OCI-LY1 (cell line): Measurements from ENCODE around the gene AMOTL1.

Experiments
- H2AFZ ChIP-seq: fragments of 200-600 bp; sonication (generic), shearing (Covaris generic); 2 replicates; pipeline ENCODE4 v1.6.0; 2014; ENCODE audit warnings: antibody characterized with exemption, mild to moderate bottlenecking, low read length
- H3F3A ChIP-seq: fragments of 200-600 bp; sonication (generic), shearing (Covaris generic); 2 replicates; pipeline ENCODE4 v1.6.0; 2014; ENCODE audit warnings: mild to moderate bottlenecking, antibody characterized with exemption, low read length, moderate library complexity; ENCODE audit not compliant: insufficient read depth
- H3K27ac ChIP-seq: fragments of 200-600 bp; sonication (generic); 2 replicates; pipeline ENCODE4 v1.5.1; 2014; ENCODE audit warnings: low read length, mixed run types, mild to moderate bottlenecking, low read depth; ENCODE audit not compliant: poor library complexity, severe bottlenecking
- H3K27me3 ChIP-seq: fragments of 200-600 bp; sonication (generic); 2 replicates; pipeline ENCODE4 v1.6.0; 2014; ENCODE audit warnings: antibody characterized with exemption, mild to moderate bottlenecking, low read length, moderate library complexity; ENCODE audit not compliant: insufficient read depth
- H3K36me3 ChIP-seq: fragments of 200-600 bp; sonication (generic); 2 replicates; pipeline ENCODE4 v1.6.1; 2014; ENCODE audit warnings: mild to moderate bottlenecking, antibody characterized with exemption, low read length, moderate library complexity, mixed read lengths; ENCODE audit not compliant: insufficient read depth
- H3K4me1 ChIP-seq: fragments of 200-600 bp; sonication (generic); 2 replicates; pipeline ENCODE4 v1.5.1; 2014; ENCODE audit warnings: mild to moderate bottlenecking, low read length, moderate library complexity; ENCODE audit not compliant: insufficient read depth, severe bottlenecking
- H3K4me2 ChIP-seq: fragments of 200-600 bp; sonication (generic), shearing (Covaris generic); 2 replicates; pipeline ENCODE4 v1.6.1; 2014; ENCODE audit warnings: low read length
- H3K4me3 ChIP-seq: fragments of 200-600 bp; sonication (generic); 2 replicates; pipeline ENCODE4 v1.5.1; 2014; ENCODE audit warnings: low read length, low read depth, mild to moderate bottlenecking, mixed read lengths; ENCODE audit not compliant: poor library complexity, severe bottlenecking
- H3K79me2 ChIP-seq: fragments of 200-600 bp; shearing (Covaris generic); 2 replicates; pipeline ENCODE4 v1.6.1; 2016; ENCODE audit warnings: mixed run types, low read length, mixed read lengths; ENCODE audit not compliant: insufficient read depth
- H3K9ac ChIP-seq: fragments of 200-600 bp; sonication (generic), shearing (Covaris generic); 2 replicates; pipeline ENCODE4 v1.6.1; 2014; ENCODE audit warnings: mild to moderate bottlenecking, low read length, mixed read lengths
- H3K9me2 ChIP-seq: fragments of 200-600 bp; sonication (generic), shearing (Covaris generic); 2 replicates; pipeline ENCODE4 v1.6.1; 2014; ENCODE audit warnings: low read depth, mild to moderate bottlenecking, low read length, mixed read lengths
- H3K9me3 ChIP-seq: fragments of 200-600 bp; shearing (Covaris generic); 2 replicates; pipeline ENCODE4 v1.6.1; 2014; ENCODE audit warnings: low read length, mixed read lengths
- H4K20me1 ChIP-seq: fragments of 200-600 bp; sonication (generic), shearing (Covaris generic); 2 replicates; pipeline ENCODE4 v1.6.0; 2016; ENCODE audit warnings: mild to moderate bottlenecking, low read length; ENCODE audit not compliant: insufficient read depth
- CTCF ChIP-seq: fragments of 200-600 bp; sonication (generic), shearing (Covaris generic); IDR thresholded peaks from 2 replicates; pipeline ENCODE4 v1.5.1; 2017; ENCODE audit warnings: mild to moderate bottlenecking, antibody characterized with exemption, low read length, moderate library complexity, mixed read lengths
- EZH2 ChIP-seq: fragments of 200-600 bp; sonication (generic), shearing (Covaris generic); IDR thresholded peaks from 2 replicates; pipeline ENCODE4 v1.8.0; 2017; ENCODE audit warnings: borderline replicate concordance, mixed run types, mild to moderate bottlenecking, antibody characterized with exemption, low read length, moderate library complexity, mixed read lengths

Gene AMOTL1

GRCh38 chr11:94825031-94825430 lies 56.9 kb downstream of the AMOTL1 start:
- no peaks in the 10 kb centered on the region for H3K9me3 ChIP-seq
- no peak overlapping the region for H3K9ac ChIP-seq
- H3K4me2 ChIP-seq: no peak overlapping the region
- H4K20me1 ChIP-seq: no peaks in the 10 kb centered on the region
- H3K27me3 ChIP-seq: no peaks in the 10 kb centered on the region
- no peaks in the 10 kb centered on the region for H3K79me2 ChIP-seq
- H3K4me1 ChIP-seq: no peaks in the 10 kb centered on the region
- H3K36me3 ChIP-seq: no peaks in the 10 kb centered on the region
- no peaks in the 10 kb centered on the region for H3K9me2 ChIP-seq
- no peak overlapping the region for H3K4me3 ChIP-seq
- H3F3A ChIP-seq: no peaks in the 10 kb centered on the region
- no peak overlapping the region for H2AFZ ChIP-seq
- H3K27ac ChIP-seq: no peak overlapping the region
- no peak for TF ChIP-seq EZH2
- no peak for TF ChIP-seq CTCF

DNA sequence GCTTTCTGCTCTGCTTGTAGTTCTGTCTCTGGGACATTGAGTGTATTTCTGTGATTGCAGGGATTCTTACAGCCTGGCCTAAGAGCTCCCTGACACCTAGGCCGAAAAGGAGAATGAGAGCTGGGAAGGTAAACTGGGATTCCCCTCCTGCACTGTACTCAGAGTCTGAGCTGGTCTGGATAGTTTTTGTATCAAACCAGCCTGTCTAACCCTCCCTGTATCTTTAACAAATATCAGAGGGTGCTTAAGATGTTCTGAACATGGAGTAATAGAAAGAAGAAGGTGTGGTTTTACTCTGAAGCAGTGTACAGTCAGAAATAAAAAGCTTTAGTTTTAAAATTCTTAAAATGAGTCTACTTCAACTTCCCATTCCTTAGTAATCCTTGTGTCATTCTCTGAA lies 57.3 kb downstream of the AMOTL1 start:
- Histone ChIP-seq H3K36me3 (no peaks in the 10 kb centered on the region), H3K4me2 (no peak overlapping the region), H3K27me3 (no peaks in the 10 kb centered on the region), H3K27ac (no peak overlapping the region), H3F3A (no peaks in the 10 kb centered on the region), H2AFZ (no peak overlapping the region), H3K4me3 (no peak overlapping the region), H3K79me2 (no peaks in the 10 kb centered on the region), H3K9me2 (no peaks in the 10 kb centered on the region), H3K9ac (no peak overlapping the region), H3K4me1 (no peaks in the 10 kb centered on the region), H4K20me1 (no peaks in the 10 kb centered on the region), H3K9me3 (no peaks in the 10 kb centered on the region)
- no peak for TF ChIP-seq CTCF
- TF ChIP-seq EZH2: no peak

GRCh38 chr11:94826415-94826814 lies 58.3 kb downstream of the AMOTL1 start:
- no peak overlapping the region for H3K9ac ChIP-seq
- H4K20me1 ChIP-seq: no peaks in the 10 kb centered on the region
- H3K27ac ChIP-seq: no peak overlapping the region
- H3K4me2 ChIP-seq: no peak overlapping the region
- H3K9me3 ChIP-seq: no peaks in the 10 kb centered on the region
- H3F3A ChIP-seq: no peaks in the 10 kb centered on the region
- H3K79me2 ChIP-seq: no peaks in the 10 kb centered on the region
- no peaks in the 10 kb centered on the region for H3K9me2 ChIP-seq
- no peaks in the 10 kb centered on the region for H3K36me3 ChIP-seq
- no peak overlapping the region for H3K4me3 ChIP-seq
- no peak overlapping the region for H2AFZ ChIP-seq
- no peaks in the 10 kb centered on the region for H3K4me1 ChIP-seq
- TF ChIP-seq CTCF: no peak
- TF ChIP-seq EZH2: no peak
- H3K27me3 ChIP-seq: no peaks in the 10 kb centered on the region
